ENCODE measurements around the gene MROH2A.

MROH2A gene

GRCh38 chr2:233835230-233836186, 57.4 kb downstream of the MROH2A start:
- FAIRE-seq (no peak), DNase-seq (ENCODE audit: insufficient read length) (no peak)
- no peak for TF ChIP-seq POLR2AphosphoS5 (IDR thresholded peaks at IDR 0.05; ENCODE audit: low read depth, low read length)
- TF ChIP-seq TAF1 (IDR thresholded peaks at IDR 0.05; ENCODE audit: borderline replicate concordance, low read depth, low read length), result no peak
- TF ChIP-seq POLR2A (IDR thresholded peaks at IDR 0.05; ENCODE audit: low read depth, low read length), result no peak

DNA sequence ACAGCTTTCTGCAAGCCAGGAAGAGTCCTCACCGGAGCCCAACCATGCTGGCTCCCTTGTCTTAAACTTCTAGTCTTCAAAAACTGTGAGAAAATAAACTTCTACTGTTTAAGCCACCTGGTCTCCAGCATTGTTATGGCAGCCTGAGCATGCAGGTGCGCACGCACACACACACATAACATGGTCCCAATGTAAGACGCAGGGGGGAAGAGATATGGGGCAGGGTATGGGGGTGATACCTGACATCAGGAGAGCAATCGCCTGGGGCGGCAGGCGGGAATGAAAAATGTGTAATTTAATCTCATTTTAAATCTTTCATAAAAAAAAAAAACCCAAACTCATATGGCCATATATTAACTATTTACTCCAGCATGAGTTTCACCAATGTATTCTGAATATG, 58.2 kb downstream of the MROH2A start:
- FAIRE-seq, result no peak

GRCh38 chr2:233837694-233838229, 59.6 kb downstream of the MROH2A start:
- TF ChIP-seq TAF1 (IDR thresholded peaks at IDR 0.05; ENCODE audit: borderline replicate concordance, low read depth, low read length) (no peak), POLR2A (IDR thresholded peaks at IDR 0.05; ENCODE audit: low read depth, low read length) (no peak), POLR2AphosphoS5 (IDR thresholded peaks at IDR 0.05; ENCODE audit: low read depth, low read length) (no peak)
- DNase-seq (ENCODE audit: insufficient read length) (no peak), FAIRE-seq (no peak)

More for the DNA sequence above, 58.2 kb downstream of the MROH2A start:
- no peak for DNase-seq (ENCODE audit: insufficient read length)
- TF ChIP-seq TAF1 (IDR thresholded peaks at IDR 0.05; ENCODE audit: borderline replicate concordance, low read depth, low read length), result no peak
- no peak for TF ChIP-seq POLR2AphosphoS5 (IDR thresholded peaks at IDR 0.05; ENCODE audit: low read depth, low read length)
- no peak for TF ChIP-seq POLR2A (IDR thresholded peaks at IDR 0.05; ENCODE audit: low read depth, low read length)

GRCh38 chr2:233838251-233838650, 60.1 kb downstream of the MROH2A start:
- FAIRE-seq (no peak), DNase-seq (ENCODE audit: insufficient read length) (no peak)
- TF ChIP-seq POLR2AphosphoS5 (IDR thresholded peaks at IDR 0.05; ENCODE audit: low read depth, low read length) (no peak), TAF1 (IDR thresholded peaks at IDR 0.05; ENCODE audit: borderline replicate concordance, low read depth, low read length) (no peak)

- FAIRE-seq (no peak), DNase-seq (ENCODE audit: insufficient read length) (no peak)
- TF ChIP-seq POLR2A (IDR thresholded peaks at IDR 0.05; ENCODE audit: low read depth, low read length) (no peak), POLR2AphosphoS5 (IDR thresholded peaks at IDR 0.05; ENCODE audit: low read depth, low read length) (no peak), TAF1 (IDR thresholded peaks at IDR 0.05; ENCODE audit: borderline replicate concordance, low read depth, low read length) (no peak)
Observed at GRCh38 chr2:233838726-233839446, 60.8 kb downstream of the MROH2A start.

DNA sequence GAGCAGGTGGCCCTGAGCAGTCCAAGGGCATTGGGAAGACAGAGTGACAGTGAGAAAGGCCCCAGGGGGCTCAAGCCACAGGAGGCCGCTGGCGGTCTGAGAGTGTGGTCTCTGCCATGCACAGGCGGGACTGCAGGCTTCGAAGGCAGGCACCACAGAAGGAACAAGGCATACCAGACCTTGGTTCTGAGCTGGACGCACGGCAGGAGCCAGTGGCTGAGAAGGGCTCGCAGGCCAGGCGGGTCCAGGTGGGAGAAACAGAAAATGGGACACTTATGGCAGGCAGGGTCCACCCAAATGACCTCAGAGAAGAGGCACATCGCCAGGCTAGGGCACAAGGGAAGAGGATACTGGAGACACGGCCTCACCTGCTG, 61.3 kb downstream of the MROH2A start:
- DNase-seq (ENCODE audit: insufficient read length) (no peak), FAIRE-seq (no peak)
- TF ChIP-seq POLR2A (IDR thresholded peaks at IDR 0.05; ENCODE audit: low read depth, low read length), result no peak
- TF ChIP-seq TAF1 (IDR thresholded peaks at IDR 0.05; ENCODE audit: borderline replicate concordance, low read depth, low read length), result no peak
- no peak for TF ChIP-seq POLR2AphosphoS5 (IDR thresholded peaks at IDR 0.05; ENCODE audit: low read depth, low read length)

- DNase-seq (ENCODE audit: insufficient read length) (no peak), FAIRE-seq (no peak)
- TF ChIP-seq POLR2AphosphoS5 (IDR thresholded peaks at IDR 0.05; ENCODE audit: low read depth, low read length) (no peak), TAF1 (IDR thresholded peaks at IDR 0.05; ENCODE audit: borderline replicate concordance, low read depth, low read length) (no peak), POLR2A (IDR thresholded peaks at IDR 0.05; ENCODE audit: low read depth, low read length) (no peak)
Observed at GRCh38 chr2:233840520-233840919, 62.4 kb downstream of the MROH2A start.

DNA sequence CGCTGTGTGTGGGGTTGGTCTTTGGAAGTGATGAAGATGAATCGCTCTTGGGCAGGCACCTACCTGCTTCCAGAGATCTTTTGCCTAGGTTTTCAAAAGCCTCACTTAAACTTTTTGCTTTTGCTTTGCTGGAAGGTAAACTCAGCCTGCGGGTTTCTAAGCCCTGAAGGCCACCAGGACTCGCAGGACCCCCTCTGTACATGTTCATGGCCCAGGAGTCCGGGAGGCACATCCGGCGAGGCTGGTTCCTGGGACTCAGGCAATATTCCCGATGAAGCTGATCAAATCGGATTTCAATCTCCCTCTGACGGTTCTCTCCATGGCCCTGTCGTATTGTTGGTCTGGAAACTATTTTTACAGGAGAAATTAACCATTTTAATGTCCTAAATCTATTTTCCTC, 63.1 kb downstream of the MROH2A start:
- DNase-seq (ENCODE audit: insufficient read length), result no peak
- TF ChIP-seq POLR2AphosphoS5 (IDR thresholded peaks at IDR 0.05; ENCODE audit: low read depth, low read length) (no peak), POLR2A (IDR thresholded peaks at IDR 0.05; ENCODE audit: low read depth, low read length) (no peak), TAF1 (IDR thresholded peaks at IDR 0.05; ENCODE audit: borderline replicate concordance, low read depth, low read length) (no peak)
- no peak for FAIRE-seq

DNA sequence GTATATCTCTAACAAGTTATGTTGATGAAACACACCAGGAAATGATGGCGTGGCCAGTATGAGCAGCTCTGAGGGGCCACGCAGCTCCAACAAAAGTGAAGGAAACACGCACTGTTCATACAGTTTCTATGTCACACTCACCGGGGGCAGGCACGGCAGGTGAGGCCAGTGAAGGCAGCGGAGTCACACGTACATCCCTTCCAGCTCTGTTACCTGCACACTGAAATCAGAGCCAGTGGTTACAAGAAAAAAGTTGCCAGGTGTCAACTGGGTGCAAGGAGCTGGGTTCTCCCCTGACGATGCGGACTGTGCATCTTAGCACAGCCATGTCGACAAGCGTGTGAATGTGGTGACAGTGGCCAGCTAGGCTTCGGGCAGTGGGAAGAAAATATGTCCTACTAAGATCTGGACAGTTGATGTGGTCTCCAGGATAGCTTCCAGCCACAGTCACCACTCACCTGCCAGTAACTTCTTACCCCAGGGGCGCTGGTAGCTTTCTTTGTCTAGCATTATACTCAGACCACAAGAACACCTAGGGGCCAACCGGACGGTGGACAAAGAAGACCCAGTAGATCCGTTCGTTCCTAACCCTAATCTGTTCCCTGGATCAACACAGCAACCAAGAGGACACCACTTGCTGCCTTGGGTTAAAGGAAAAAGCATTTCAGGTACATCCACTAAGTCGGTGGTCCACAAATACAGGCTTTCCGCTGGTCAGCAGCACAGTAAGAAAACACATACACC, 66.1 kb downstream of the MROH2A start:
- no peak for FAIRE-seq
- TF ChIP-seq POLR2A (IDR thresholded peaks at IDR 0.05; ENCODE audit: low read depth, low read length) (no peak), TAF1 (IDR thresholded peaks at IDR 0.05; ENCODE audit: borderline replicate concordance, low read depth, low read length) (no peak), POLR2AphosphoS5 (IDR thresholded peaks at IDR 0.05; ENCODE audit: low read depth, low read length) (no peak)
- no peak for DNase-seq (ENCODE audit: insufficient read length)

DNA sequence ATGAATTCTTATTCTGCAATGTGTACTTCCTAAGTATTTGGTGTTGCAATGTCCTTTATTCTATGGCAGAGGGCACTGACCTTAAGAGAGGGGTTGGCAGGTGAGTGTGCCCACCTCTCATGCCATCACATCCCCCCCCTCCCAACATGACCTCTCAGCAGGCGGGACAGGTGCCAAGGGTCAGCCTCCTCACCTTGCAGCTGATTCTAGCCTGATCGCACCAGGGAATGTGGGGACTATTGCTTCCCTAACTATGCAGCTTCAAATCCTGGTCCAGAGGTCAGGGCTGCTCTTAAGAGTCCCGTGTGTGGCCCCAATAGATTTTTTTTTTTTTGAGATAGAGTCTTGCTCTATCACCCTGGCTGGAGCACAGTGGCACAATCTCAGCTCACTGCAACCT, 66.7 kb downstream of the MROH2A start:
- DNase-seq (ENCODE audit: insufficient read length) (no peak), FAIRE-seq (no peak)
- no peak for TF ChIP-seq POLR2AphosphoS5 (IDR thresholded peaks at IDR 0.05; ENCODE audit: low read depth, low read length)
- no peak for TF ChIP-seq POLR2A (IDR thresholded peaks at IDR 0.05; ENCODE audit: low read depth, low read length)
- no peak for TF ChIP-seq TAF1 (IDR thresholded peaks at IDR 0.05; ENCODE audit: borderline replicate concordance, low read depth, low read length)
